ENCODE data around the gene DGAT2. TPM values are rescaled to one million over a fixed set of nuclear protein-coding genes. Genes with fewer than 3 reads are reported as not detected.

The DGAT2 gene
- polyA plus RNA-seq, 1 donor from 2014 or later = 2.7 TPM

DNA sequence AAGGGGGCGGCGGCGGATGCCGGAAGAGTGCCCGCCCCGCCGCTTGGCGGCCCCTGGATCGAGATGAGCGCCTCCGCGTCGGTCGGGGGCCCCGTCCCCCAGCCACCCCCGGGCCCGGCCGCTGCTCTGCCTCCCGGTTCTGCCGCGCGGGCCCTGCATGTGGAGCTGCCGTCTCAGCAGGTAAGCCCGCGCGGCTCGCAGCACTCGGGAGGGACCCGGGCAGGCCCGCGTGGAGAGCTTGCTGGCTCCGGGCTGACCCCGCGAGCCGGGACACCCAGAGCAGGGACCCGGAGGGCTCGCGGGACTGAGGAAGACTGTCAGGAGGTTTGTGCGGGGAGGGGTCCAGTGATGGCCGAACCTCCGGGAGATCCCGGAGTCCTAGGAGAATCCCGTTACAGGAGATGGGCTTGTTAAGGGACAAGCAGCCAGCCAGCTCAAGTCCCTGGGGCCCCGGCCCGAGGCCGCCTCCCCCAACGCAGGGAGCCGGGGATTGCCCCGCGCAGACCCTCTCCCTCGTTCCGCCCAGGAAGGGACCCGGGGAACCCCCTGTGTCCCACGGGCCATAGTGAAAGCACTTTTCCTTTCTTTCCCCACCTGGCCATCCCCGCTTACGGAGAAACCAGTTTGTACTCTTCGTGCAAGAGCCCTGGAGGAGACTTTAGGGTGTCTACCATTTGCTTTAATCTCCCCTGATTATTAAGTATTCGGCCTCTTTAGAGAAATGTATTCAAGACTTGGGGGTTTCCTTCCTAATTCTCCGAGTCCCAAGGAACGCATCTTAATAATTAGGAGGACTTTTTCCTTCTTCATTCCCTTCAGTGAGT, 47.0 kb downstream of the DGAT2 start:
- Histone ChIP-seq H2AFZ (ENCODE audit: low read depth, low read length) (no peak overlapping the region), H3K9ac (ENCODE audit: low read length) (peak overlapping the region; percentile 87)

GRCh38 chr11:75816561-75817239, 48.1 kb downstream of the DGAT2 start:
- Histone ChIP-seq H3K9me2 (ENCODE audit: insufficient read depth, low read length) (no peaks in the 10 kb centered on the region), H3F3A (ENCODE audit: insufficient read depth, low read length, poor library complexity, severe bottlenecking) (peaks cover 3% of the 10 kb centered on the region), H3K27me3 (ENCODE audit: insufficient read depth, low read depth, low read length) (no peaks in the 10 kb centered on the region), H3K79me2 (replicated peaks; ENCODE audit: insufficient read depth, low read length) (peaks cover 36% of the 10 kb centered on the region), H3K4me3 (ENCODE audit: low read length) (peak overlapping the region; percentile 97), H4K20me1 (ENCODE audit: insufficient read depth) (no peaks in the 10 kb centered on the region), H3K4me2 (ENCODE audit: low read length) (peak overlapping the region; percentile 51), H3K9ac (ENCODE audit: low read length) (peak overlapping the region; percentile 34), H3K27ac (ENCODE audit: low read length) (no peak overlapping the region), H3K36me3 (ENCODE audit: insufficient read depth, low read length) (no peaks in the 10 kb centered on the region), H2AFZ (ENCODE audit: low read depth, low read length) (no peak overlapping the region), H3K9me3 (ENCODE audit: low read length) (no peaks in the 10 kb centered on the region)
- TF ChIP-seq MXI1 (conservative IDR thresholded peaks at IDR 0.05; ENCODE audit: poor library complexity, severe bottlenecking) (no peak), POLR2AphosphoS5 (IDR thresholded peaks at IDR 0.05) (no peak), TAF1 (IDR thresholded peaks at IDR 0.05; ENCODE audit: low read depth) (no peak), RAD21 (conservative IDR thresholded peaks at IDR 0.05) (no peak), CTCF (IDR thresholded peaks at IDR 0.05; ENCODE audit: poor library complexity, severe bottlenecking) (no peak), SMC3 (conservative IDR thresholded peaks at IDR 0.05; ENCODE audit: poor library complexity) (no peak), EZH2 (IDR thresholded peaks at IDR 0.05; ENCODE audit: borderline replicate concordance, insufficient read depth, low read length, poor library complexity, severe bottlenecking) (no peak), EP300 (conservative IDR thresholded peaks at IDR 0.05; ENCODE audit: poor library complexity, severe bottlenecking) (no peak)
- TF ChIP-seq, protein P1, sequence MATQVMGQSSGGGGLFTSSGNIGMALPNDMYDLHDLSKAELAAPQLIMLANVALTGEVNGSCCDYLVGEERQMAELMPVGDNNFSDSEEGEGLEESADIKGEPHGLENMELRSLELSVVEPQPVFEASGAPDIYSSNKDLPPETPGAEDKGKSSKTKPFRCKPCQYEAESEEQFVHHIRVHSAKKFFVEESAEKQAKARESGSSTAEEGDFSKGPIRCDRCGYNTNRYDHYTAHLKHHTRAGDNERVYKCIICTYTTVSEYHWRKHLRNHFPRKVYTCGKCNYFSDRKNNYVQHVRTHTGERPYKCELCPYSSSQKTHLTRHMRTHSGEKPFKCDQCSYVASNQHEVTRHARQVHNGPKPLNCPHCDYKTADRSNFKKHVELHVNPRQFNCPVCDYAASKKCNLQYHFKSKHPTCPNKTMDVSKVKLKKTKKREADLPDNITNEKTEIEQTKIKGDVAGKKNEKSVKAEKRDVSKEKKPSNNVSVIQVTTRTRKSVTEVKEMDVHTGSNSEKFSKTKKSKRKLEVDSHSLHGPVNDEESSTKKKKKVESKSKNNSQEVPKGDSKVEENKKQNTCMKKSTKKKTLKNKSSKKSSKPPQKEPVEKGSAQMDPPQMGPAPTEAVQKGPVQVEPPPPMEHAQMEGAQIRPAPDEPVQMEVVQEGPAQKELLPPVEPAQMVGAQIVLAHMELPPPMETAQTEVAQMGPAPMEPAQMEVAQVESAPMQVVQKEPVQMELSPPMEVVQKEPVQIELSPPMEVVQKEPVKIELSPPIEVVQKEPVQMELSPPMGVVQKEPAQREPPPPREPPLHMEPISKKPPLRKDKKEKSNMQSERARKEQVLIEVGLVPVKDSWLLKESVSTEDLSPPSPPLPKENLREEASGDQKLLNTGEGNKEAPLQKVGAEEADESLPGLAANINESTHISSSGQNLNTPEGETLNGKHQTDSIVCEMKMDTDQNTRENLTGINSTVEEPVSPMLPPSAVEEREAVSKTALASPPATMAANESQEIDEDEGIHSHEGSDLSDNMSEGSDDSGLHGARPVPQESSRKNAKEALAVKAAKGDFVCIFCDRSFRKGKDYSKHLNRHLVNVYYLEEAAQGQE (IDR thresholded peaks at IDR 0.05; ENCODE audit: borderline replicate concordance) = no peak

More for the DNA sequence above, 47.0 kb downstream of the DGAT2 start:
- peak overlapping the region; percentile 97 for H3K4me3 ChIP-seq (ENCODE audit: low read length)
- H3K9me2 ChIP-seq (ENCODE audit: insufficient read depth, low read length) = no peaks in the 10 kb centered on the region
- peaks cover 3% of the 10 kb centered on the region for H3F3A ChIP-seq (ENCODE audit: insufficient read depth, low read length, poor library complexity, severe bottlenecking)
- TF ChIP-seq POLR2AphosphoS5 (IDR thresholded peaks at IDR 0.05) (no peak), MXI1 (conservative IDR thresholded peaks at IDR 0.05; ENCODE audit: poor library complexity, severe bottlenecking) (peak; percentile 54)
- H3K36me3 ChIP-seq (ENCODE audit: insufficient read depth, low read length) = no peaks in the 10 kb centered on the region
- H3K9me3 ChIP-seq (ENCODE audit: low read length) = no peaks in the 10 kb centered on the region
- H4K20me1 ChIP-seq (ENCODE audit: insufficient read depth) = no peaks in the 10 kb centered on the region
- peak overlapping the region; percentile 92 for H3K27ac ChIP-seq (ENCODE audit: low read length)
- H3K79me2 ChIP-seq (replicated peaks; ENCODE audit: insufficient read depth, low read length) = peaks cover 36% of the 10 kb centered on the region
- no peaks in the 10 kb centered on the region for H3K27me3 ChIP-seq (ENCODE audit: insufficient read depth, low read depth, low read length)
- peak overlapping the region; percentile 51 for H3K4me2 ChIP-seq (ENCODE audit: low read length)

Data from neural cell (in vitro differentiated cells).